Lower lobe of right lung (tissue), 2 donors: Measurements from ENCODE around the gene KLRC4. TPM values are rescaled to one million over a fixed set of nuclear protein-coding genes. Genes with fewer than 3 reads are reported as not detected.
"Not testable (repeated sequence)": the region's sequence is repeated elsewhere in the genome, so short reads cannot be mapped to it uniquely, and the experiment has no call there.

ENCODE experiments used
- ATAC-seq, 2 donors: fragments of 200-7000 bp; cut with Tn5 transposase; one replicate each; pipeline ENCODE4 v1.9.1; 2020 to 2022; ENCODE audit warnings: mild to moderate bottlenecking in 2 of 2, moderate library complexity in 2 of 2
- DNase-seq: peaks from one replicate; pipeline ENCODE4 v3.0.0-alpha.2; 2020
- H3K27ac ChIP-seq: fragments of 200-600 bp; one replicate; pipeline ENCODE4 v1.8.0; 2022
- H3K27me3 ChIP-seq: fragments of 200-600 bp; one replicate; pipeline ENCODE4 v1.8.0; 2022; ENCODE audit warnings: low read depth
- H3K36me3 ChIP-seq: fragments of 200-600 bp; one replicate; pipeline ENCODE4 v1.8.0; 2022; ENCODE audit warnings: mild to moderate bottlenecking
- H3K4me1 ChIP-seq: fragments of 200-600 bp; one replicate; pipeline ENCODE4 v1.8.0; 2022
- H3K4me3 ChIP-seq: fragments of 200-600 bp; one replicate; pipeline ENCODE4 v1.8.0; 2022; ENCODE audit warnings: mild to moderate bottlenecking
- H3K9me3 ChIP-seq: fragments of 200-600 bp; one replicate; pipeline ENCODE4 v1.8.0; 2022
- CTCF ChIP-seq: fragments of 200-600 bp; IDR thresholded peaks from one replicate; pipeline ENCODE4 v1.8.0; 2022; ENCODE audit warnings: antibody characterized with exemption, mild to moderate bottlenecking
- intact Hi-C: fragments of 100-400 bp; cut with DNase I; formaldehyde crosslinking; loops from one replicate; pipeline ENCODE4 v1.11.0; 2022
- total RNA-seq: library from RNA; stranded (reverse); fragmentation: NEBNext Ultra II Directional; extraction: Animal tissue kit (Norgen Biotek cat#: 25700); gene quantifications from one replicate; pipeline ENCODE4 v1.2.1, GENCODE V29; 2021
- donor health status: DM: no; HTN: yes; CAD: no; lungs with severe emphysema.

The KLRC4 gene
- total RNA-seq, 1 donor from 2014 or later: not detected

GRCh38 chr12:10448236-10448635 is 38.7 kb upstream of the KLRC4 start:
- Histone ChIP-seq H3K27ac (no peak overlapping the region), H3K27me3 (no peaks in the 10 kb centered on the region), H3K4me1 (no peaks in the 10 kb centered on the region), H3K9me3 (no peaks in the 10 kb centered on the region), H3K4me3 (no peak overlapping the region), H3K36me3 (no peaks in the 10 kb centered on the region)
- intact Hi-C loops: no loop called here
- DNase-seq (no peak), ATAC-seq (no peak)
- no peak for TF ChIP-seq CTCF

GRCh38 chr12:10446052-10446451 is 36.5 kb upstream of the KLRC4 start:
- H3K27ac ChIP-seq, H3K27me3 ChIP-seq, H3K9me3 ChIP-seq, H3K4me1 ChIP-seq, DNase-seq, ATAC-seq, H3K4me3 ChIP-seq, H3K36me3 ChIP-seq, intact Hi-C loops: not testable (repeated sequence)

- H3K27ac ChIP-seq, H3K27me3 ChIP-seq, H3K36me3 ChIP-seq, intact Hi-C loops, H3K4me1 ChIP-seq, ATAC-seq, H3K4me3 ChIP-seq, DNase-seq, H3K9me3 ChIP-seq: not testable (repeated sequence)
Observed at GRCh38 chr12:10441144-10441543, 31.6 kb upstream of the KLRC4 start.

GRCh38 chr12:10439608-10440274 is 30.2 kb upstream of the KLRC4 start:
- not testable (repeated sequence) for H3K9me3 ChIP-seq

GRCh38 chr12:10437601-10438000 is 28.0 kb upstream of the KLRC4 start:
- DNase-seq, H3K36me3 ChIP-seq, H3K4me1 ChIP-seq, intact Hi-C loops, H3K4me3 ChIP-seq, H3K9me3 ChIP-seq, H3K27ac ChIP-seq, H3K27me3 ChIP-seq, ATAC-seq: not testable (repeated sequence)

More at GRCh38 chr12:10439608-10440274, 30.2 kb upstream of the KLRC4 start:
- DNase-seq, H3K36me3 ChIP-seq, H3K27me3 ChIP-seq, H3K4me3 ChIP-seq, ATAC-seq, intact Hi-C loops, H3K4me1 ChIP-seq, H3K27ac ChIP-seq: not testable (repeated sequence)

- H3K27ac ChIP-seq, DNase-seq, intact Hi-C loops, H3K4me1 ChIP-seq, H3K27me3 ChIP-seq, H3K36me3 ChIP-seq, ATAC-seq, H3K9me3 ChIP-seq, H3K4me3 ChIP-seq: not testable (repeated sequence)
Observed at GRCh38 chr12:10435816-10436215, 26.3 kb upstream of the KLRC4 start, which contains the start of gene KLRC2. KLRC2 (minus strand) TSS chr12:10436010; CDS start chr12:10435986, 24 bp downstream.

GRCh38 chr12:10430623-10431022 is 21.1 kb upstream of the KLRC4 start:
- H3K27ac ChIP-seq, ATAC-seq, H3K4me3 ChIP-seq, H3K4me1 ChIP-seq, H3K9me3 ChIP-seq, intact Hi-C loops, H3K27me3 ChIP-seq, DNase-seq, H3K36me3 ChIP-seq: not testable (repeated sequence)

- intact Hi-C loops, ATAC-seq, H3K9me3 ChIP-seq, DNase-seq, H3K4me3 ChIP-seq, H3K4me1 ChIP-seq, H3K36me3 ChIP-seq, H3K27ac ChIP-seq, H3K27me3 ChIP-seq: not testable (repeated sequence)
Observed at GRCh38 chr12:10425938-10426337, 16.4 kb upstream of the KLRC4 start.

GRCh38 chr12:10424260-10424899 is 14.8 kb upstream of the KLRC4 start:
- H3K9me3 ChIP-seq, H3K27me3 ChIP-seq, ATAC-seq, H3K4me3 ChIP-seq, H3K4me1 ChIP-seq, intact Hi-C loops, H3K36me3 ChIP-seq, DNase-seq, H3K27ac ChIP-seq: not testable (repeated sequence)

GRCh38 chr12:10422159-10422558 is 12.6 kb upstream of the KLRC4 start:
- intact Hi-C loops, H3K36me3 ChIP-seq, H3K9me3 ChIP-seq, H3K4me1 ChIP-seq, H3K27ac ChIP-seq, DNase-seq, ATAC-seq, H3K27me3 ChIP-seq, H3K4me3 ChIP-seq: not testable (repeated sequence)

- H3K36me3 ChIP-seq, H3K4me1 ChIP-seq, H3K9me3 ChIP-seq, DNase-seq, intact Hi-C loops, ATAC-seq, H3K27me3 ChIP-seq, H3K27ac ChIP-seq, H3K4me3 ChIP-seq: not testable (repeated sequence)
Observed at GRCh38 chr12:10420334-10420733, 10.8 kb upstream of the KLRC4 start, which contains the start of gene KLRC3. KLRC3 (minus strand) TSS chr12:10420595; CDS start chr12:10420550, 45 bp downstream.
